HepG2 (cell line): ENCODE results near the gene SUPT6H. TPM values are rescaled to one million over a fixed set of nuclear protein-coding genes. Genes with fewer than 3 reads are reported as not detected.

Source experiments
- ERF ChIP-seq: IDR thresholded peaks from 2 replicates; pipeline ENCODE4 v1.6.1; 2018; ENCODE audit warnings: missing biosample characterization, missing genetic modification reagents
- FOXO1 ChIP-seq: sonication (generic); formaldehyde crosslinking; IDR thresholded peaks from 2 replicates; pipeline ENCODE4 v1.4.0; 2020; ENCODE audit warnings: missing genetic modification reagents
- NR2C2 ChIP-seq: sonication (generic); formaldehyde crosslinking; IDR thresholded peaks from 2 replicates; pipeline ENCODE4 v1.4.0; 2020; ENCODE audit warnings: missing genetic modification reagents, mild to moderate bottlenecking, moderate library complexity, borderline replicate concordance
- RCOR2 ChIP-seq: IDR thresholded peaks from 2 replicates; pipeline ENCODE4 v1.6.1; 2016; ENCODE audit warnings: missing biosample characterization, missing genetic modification reagents
- RNF2 ChIP-seq: fragments of 450-650 bp; conservative IDR thresholded peaks from 2 replicates; pipeline ENCODE4 v1.6.1; 2016; ENCODE audit warnings: low read depth
- SIN3B ChIP-seq: fragments of 150-350 bp; IDR thresholded peaks from 2 replicates; pipeline ENCODE4 v1.6.1; 2014; ENCODE audit warnings: low read length
- STAG1 ChIP-seq: sonication (generic); formaldehyde crosslinking; IDR thresholded peaks from 2 replicates; pipeline ENCODE4 v1.4.0; 2020; ENCODE audit warnings: missing genetic modification reagents
- ZNF569 ChIP-seq: sonication (generic); formaldehyde crosslinking; IDR thresholded peaks from 2 replicates; pipeline ENCODE4 v1.5.0; 2020; ENCODE audit warnings: mild to moderate bottlenecking, missing genetic modification reagents, moderate library complexity, borderline replicate concordance
- ZNF629 ChIP-seq: sonication (generic); formaldehyde crosslinking; conservative IDR thresholded peaks from 2 replicates; pipeline ENCODE4 v1.5.0; 2020; ENCODE audit warnings: missing genetic modification reagents
- polyA plus RNA-seq, 8 experiments: library from polyadenylated mRNA; depleted of rRNA in 3 of 8; stranded (reverse) in 7 of 8; unstranded in 1 of 8; fragments of >200 nt; fragmentation: Illumina TruSeq in 4 of 8; extraction: Trizol in 4 of 8; gene quantifications; 2 replicates each; pipeline versions ENCODE4 v1.2.1 to v1.2.3, GENCODE V29; 2011 to 2016; ENCODE audit warnings: low read depth in 4 of 8, missing spikeins in 1 of 8, mixed read lengths in 1 of 8; ENCODE audit not compliant: insufficient read depth in 1 of 8
- total RNA-seq, 5 experiments: library from RNA; depleted of rRNA; stranded (reverse); fragments of >200 nt; fragmentation: Illumina TruSeq; extraction: Trizol; gene quantifications; 2 replicates each; pipeline ENCODE4 v1.2.3, GENCODE V29; 2016; ENCODE audit warnings: low read depth in 1 of 5
- TF ChIP-seq, protein P1 (sequence below): sonication (generic); formaldehyde crosslinking; IDR thresholded peaks from 2 replicates; pipeline ENCODE4 v1.5.0; 2020; ENCODE audit warnings: mild to moderate bottlenecking, missing genetic modification reagents, borderline replicate concordance
- TF ChIP-seq, protein P2 (sequence below): sonication (generic); formaldehyde crosslinking; IDR thresholded peaks from 2 replicates; pipeline ENCODE4 v1.4.0; 2020; ENCODE audit warnings: missing genetic modification reagents, borderline replicate concordance
- TF ChIP-seq, protein P3 (sequence below): sonication (generic); formaldehyde crosslinking; IDR thresholded peaks from 2 replicates; pipeline ENCODE4 v1.8.1; 2023; ENCODE audit warnings: mild to moderate bottlenecking, missing genetic modification reagents

The SUPT6H gene
- total and polyA plus RNA-seq, 2 of the 13 experiments (the other 11 are each of a cell fraction or from before 2014, with no cell fraction given) = 32.7 to 39.9 TPM

DNA sequence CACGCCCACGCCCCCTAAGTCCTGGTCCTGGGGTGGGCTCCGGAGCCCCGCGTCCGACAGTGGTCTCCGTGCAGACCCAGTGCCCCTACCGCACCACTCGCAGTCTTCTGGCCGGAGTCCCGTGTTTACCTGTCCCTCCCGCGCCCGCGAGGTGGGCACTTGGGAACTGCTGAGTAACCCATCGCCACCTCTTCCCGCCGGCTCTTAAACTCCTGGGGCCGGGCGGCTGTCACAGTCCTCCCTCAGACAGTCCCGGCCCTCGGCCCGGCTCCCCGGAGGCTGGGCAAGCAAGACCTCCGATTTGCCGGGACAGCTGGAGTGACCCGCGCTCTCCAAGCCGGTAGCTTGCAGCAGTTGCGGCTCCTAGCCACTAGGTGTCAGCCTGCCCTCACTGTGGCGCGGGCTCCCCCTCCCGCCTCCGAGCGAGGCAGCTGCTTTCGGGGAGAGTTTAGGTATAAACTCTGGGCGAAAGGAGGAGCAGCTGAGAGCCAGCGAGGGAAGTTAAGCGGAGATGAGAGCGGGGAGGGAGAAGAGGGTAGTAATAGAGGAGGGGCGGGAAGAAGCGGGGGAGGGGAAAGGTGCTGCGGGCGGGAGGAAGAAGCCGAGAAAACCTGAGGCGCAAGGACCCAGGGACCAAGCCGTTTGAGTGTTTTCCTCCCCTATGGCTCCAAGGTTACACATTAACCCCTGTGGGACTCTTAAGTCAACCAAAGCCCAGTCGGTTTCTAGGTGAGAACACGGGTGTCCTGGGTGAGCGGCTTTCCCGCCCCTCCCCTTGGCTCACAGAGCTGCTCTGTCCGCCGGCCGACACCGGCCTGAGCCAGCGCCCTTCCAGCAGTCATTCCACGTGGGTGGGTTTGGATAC is 64.9 kb downstream of the SUPT6H start (continued):
- TF ChIP-seq, protein P1, sequence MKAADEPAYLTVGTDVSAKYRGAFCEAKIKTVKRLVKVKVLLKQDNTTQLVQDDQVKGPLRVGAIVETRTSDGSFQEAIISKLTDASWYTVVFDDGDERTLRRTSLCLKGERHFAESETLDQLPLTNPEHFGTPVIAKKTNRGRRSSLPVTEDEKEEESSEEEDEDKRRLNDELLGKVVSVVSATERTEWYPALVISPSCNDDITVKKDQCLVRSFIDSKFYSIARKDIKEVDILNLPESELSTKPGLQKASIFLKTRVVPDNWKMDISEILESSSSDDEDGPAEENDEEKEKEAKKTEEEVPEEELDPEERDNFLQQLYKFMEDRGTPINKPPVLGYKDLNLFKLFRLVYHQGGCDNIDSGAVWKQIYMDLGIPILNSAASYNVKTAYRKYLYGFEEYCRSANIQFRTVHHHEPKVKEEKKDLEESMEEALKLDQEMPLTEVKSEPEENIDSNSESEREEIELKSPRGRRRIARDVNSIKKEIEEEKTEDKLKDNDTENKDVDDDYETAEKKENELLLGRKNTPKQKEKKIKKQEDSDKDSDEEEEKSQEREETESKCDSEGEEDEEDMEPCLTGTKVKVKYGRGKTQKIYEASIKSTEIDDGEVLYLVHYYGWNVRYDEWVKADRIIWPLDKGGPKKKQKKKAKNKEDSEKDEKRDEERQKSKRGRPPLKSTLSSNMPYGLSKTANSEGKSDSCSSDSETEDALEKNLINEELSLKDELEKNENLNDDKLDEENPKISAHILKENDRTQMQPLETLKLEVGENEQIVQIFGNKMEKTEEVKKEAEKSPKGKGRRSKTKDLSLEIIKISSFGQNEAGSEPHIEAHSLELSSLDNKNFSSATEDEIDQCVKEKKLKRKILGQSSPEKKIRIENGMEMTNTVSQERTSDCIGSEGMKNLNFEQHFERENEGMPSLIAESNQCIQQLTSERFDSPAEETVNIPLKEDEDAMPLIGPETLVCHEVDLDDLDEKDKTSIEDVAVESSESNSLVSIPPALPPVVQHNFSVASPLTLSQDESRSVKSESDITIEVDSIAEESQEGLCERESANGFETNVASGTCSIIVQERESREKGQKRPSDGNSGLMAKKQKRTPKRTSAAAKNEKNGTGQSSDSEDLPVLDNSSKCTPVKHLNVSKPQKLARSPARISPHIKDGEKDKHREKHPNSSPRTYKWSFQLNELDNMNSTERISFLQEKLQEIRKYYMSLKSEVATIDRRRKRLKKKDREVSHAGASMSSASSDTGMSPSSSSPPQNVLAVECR (CRISPR knock-in tag) = peak; percentile 86
- TF ChIP-seq FOXO1 (CRISPR knock-in tag) = no peak; the same call in 1 of the 2 replicates
- peak; percentile 95 for TF ChIP-seq STAG1 (CRISPR knock-in tag)
- no peak for TF ChIP-seq RNF2
- TF ChIP-seq RCOR2 (CRISPR knock-in tag) = no peak
- TF ChIP-seq ZNF629 (CRISPR knock-in tag) = no peak
- TF ChIP-seq SIN3B = peak; percentile 66; the same call in 1 of the 2 replicates
- TF ChIP-seq NR2C2 (CRISPR knock-in tag) = peak; percentile 60; the same call in 1 of the 2 replicates
- TF ChIP-seq, protein P2, sequence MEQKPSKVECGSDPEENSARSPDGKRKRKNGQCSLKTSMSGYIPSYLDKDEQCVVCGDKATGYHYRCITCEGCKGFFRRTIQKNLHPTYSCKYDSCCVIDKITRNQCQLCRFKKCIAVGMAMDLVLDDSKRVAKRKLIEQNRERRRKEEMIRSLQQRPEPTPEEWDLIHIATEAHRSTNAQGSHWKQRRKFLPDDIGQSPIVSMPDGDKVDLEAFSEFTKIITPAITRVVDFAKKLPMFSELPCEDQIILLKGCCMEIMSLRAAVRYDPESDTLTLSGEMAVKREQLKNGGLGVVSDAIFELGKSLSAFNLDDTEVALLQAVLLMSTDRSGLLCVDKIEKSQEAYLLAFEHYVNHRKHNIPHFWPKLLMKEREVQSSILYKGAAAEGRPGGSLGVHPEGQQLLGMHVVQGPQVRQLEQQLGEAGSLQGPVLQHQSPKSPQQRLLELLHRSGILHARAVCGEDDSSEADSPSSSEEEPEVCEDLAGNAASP = peak; percentile 53
- TF ChIP-seq ZNF569 (CRISPR knock-in tag) = no peak
- TF ChIP-seq, protein P3, sequence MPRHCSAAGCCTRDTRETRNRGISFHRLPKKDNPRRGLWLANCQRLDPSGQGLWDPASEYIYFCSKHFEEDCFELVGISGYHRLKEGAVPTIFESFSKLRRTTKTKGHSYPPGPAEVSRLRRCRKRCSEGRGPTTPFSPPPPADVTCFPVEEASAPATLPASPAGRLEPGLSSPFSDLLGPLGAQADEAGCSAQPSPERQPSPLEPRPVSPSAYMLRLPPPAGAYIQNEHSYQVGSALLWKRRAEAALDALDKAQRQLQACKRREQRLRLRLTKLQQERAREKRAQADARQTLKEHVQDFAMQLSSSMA (CRISPR knock-in tag) = no peak
- no peak; the same call in 1 of the 2 replicates for TF ChIP-seq ERF (CRISPR knock-in tag)
